Tongue (tissue), 2 donors: ENCODE measurements around the gene SRGAP3. TPM values are rescaled to one million over a fixed set of nuclear protein-coding genes. Genes with fewer than 3 reads are reported as not detected.

ENCODE experiments used
- DNase-seq: peaks from one replicate; pipeline ENCODE4 v3.0.0-alpha.2; 2015
- total RNA-seq: library from RNA; depleted of rRNA; stranded (reverse); fragments of >200 nt; gene quantifications from one replicate; pipeline ENCODE4 v1.2.3, GENCODE V29; 2014

SRGAP3 gene
- total RNA-seq, 1 donor from 2014 or later, result 19.7 TPM

- DNase-seq, result no peak
Observed at GRCh38 chr3:8985411-8985831, 264.0 kb downstream of the SRGAP3 start.

- DNase-seq, result no peak
Observed at GRCh38 chr3:8984526-8984925, 264.9 kb downstream of the SRGAP3 start.

GRCh38 chr3:8984081-8984480 is 265.4 kb downstream of the SRGAP3 start:
- no peak for DNase-seq

- DNase-seq, result no peak
Observed at GRCh38 chr3:8983591-8983990, 265.9 kb downstream of the SRGAP3 start.

- no peak for DNase-seq
Observed at GRCh38 chr3:8983026-8983425, 266.4 kb downstream of the SRGAP3 start.

GRCh38 chr3:8982509-8982908 is 266.9 kb downstream of the SRGAP3 start:
- DNase-seq, result peak; percentile 47

- DNase-seq, result no peak
Observed at GRCh38 chr3:8981700-8982099, 267.7 kb downstream of the SRGAP3 start.

GRCh38 chr3:8981296-8981695 is 268.1 kb downstream of the SRGAP3 start:
- no peak for DNase-seq

- no peak for DNase-seq
Observed at GRCh38 chr3:8980756-8981257, 268.6 kb downstream of the SRGAP3 start.

GRCh38 chr3:8979262-8979661 is 270.2 kb downstream of the SRGAP3 start:
- DNase-seq, result no peak

GRCh38 chr3:8978551-8978950 is 270.9 kb downstream of the SRGAP3 start:
- no peak for DNase-seq

- no peak for DNase-seq
Observed at GRCh38 chr3:8976540-8977182, 272.8 kb downstream of the SRGAP3 start.

GRCh38 chr3:8975081-8976020 is 274.1 kb downstream of the SRGAP3 start:
- DNase-seq, result no peak

- DNase-seq, result no peak
Observed at GRCh38 chr3:8974458-8974857, 275.0 kb downstream of the SRGAP3 start.

- peak; percentile 19 for DNase-seq
Observed at GRCh38 chr3:8972639-8973038, 276.8 kb downstream of the SRGAP3 start.

- peak; percentile 89 for DNase-seq
Observed at GRCh38 chr3:8970971-8971589, 278.4 kb downstream of the SRGAP3 start.

GRCh38 chr3:8969241-8969640 is 280.2 kb downstream of the SRGAP3 start:
- DNase-seq, result no peak

- DNase-seq, result no peak
Observed at GRCh38 chr3:8968375-8968882, 281.0 kb downstream of the SRGAP3 start.

- no peak for DNase-seq
Observed at GRCh38 chr3:8967553-8967952, 281.9 kb downstream of the SRGAP3 start.

GRCh38 chr3:8966820-8967348 is 282.6 kb downstream of the SRGAP3 start:
- DNase-seq, result no peak

GRCh38 chr3:8966150-8966819 is 283.2 kb downstream of the SRGAP3 start:
- no peak for DNase-seq
